Motor neuron (in vitro differentiated cells): ENCODE data around the gene RALY. TPM values are rescaled to one million over a fixed set of nuclear protein-coding genes. Genes with fewer than 3 reads are reported as not detected.

Experiments used
- ATAC-seq, 8 experiments: fragments of 200-7000 bp; cut with Tn5 transposase; replicated peaks in 6 of 8; 2 replicates each; pipeline ENCODE4 v1.8.0; 2021; ENCODE audit warnings: mild to moderate bottlenecking in 8 of 8, moderate library complexity in 8 of 8
- H3K27ac ChIP-seq, 2 donors: fragments of 250-450 bp; sonication (Bioruptor Pico); 2 replicates each; pipeline ENCODE4 v1.9.0; 2021; ENCODE audit warnings: antibody characterized with exemption in 2 of 2, mild to moderate bottlenecking in 2 of 2, moderate library complexity in 1 of 2
- H3K4me1 ChIP-seq, 2 donors: fragments of 250-450 bp; sonication (Bioruptor Pico); replicated peaks in 1 of 2; 2 replicates each; pipeline ENCODE4 v1.6.1; 2021; ENCODE audit warnings: antibody characterized with exemption in 2 of 2, mild to moderate bottlenecking in 2 of 2, moderate library complexity in 1 of 2
- H3K4me3 ChIP-seq, 5 donors: fragments of 250-450 bp; sonication (Bioruptor Pico); 2 replicates each; pipeline ENCODE4 v1.9.0; 2021; ENCODE audit warnings: antibody characterized with exemption in 5 of 5, mild to moderate bottlenecking in 5 of 5, moderate library complexity in 4 of 5
- WGBS, 10 experiments: fragments of 450-650 bp; shearing (Covaris generic); methylation state at CpG; one replicate each; pipeline ENCODE4 v1.0.0; 2022; 5-methylcytosine and 5-hydroxymethylcytosine counted together
- in situ Hi-C, 9 experiments: fragments of 400-800 bp; cut with MboI; loops; one replicate each; pipeline ENCODE4 v1.15.0; 2021; ENCODE audit warnings: low sequenced_read_pairs in 9 of 9, low pct_unique_long_range_greater_than_20kb in 2 of 9; ENCODE audit not compliant: unreplicated experiment in 9 of 9
- total RNA-seq, 8 experiments: library from RNA; unstranded; fragments of 300-600 nt; gene quantifications; 2 replicates each; pipeline versions ENCODE4 v1.2.3 to v1.2.4, GENCODE V29; 2022

RALY gene
- total RNA-seq, result 100 to 1,000 TPM in 2 of 8 experiments, 10 to 100 TPM in 6; 59.8 to 155 (median 76.3) TPM

DNA sequence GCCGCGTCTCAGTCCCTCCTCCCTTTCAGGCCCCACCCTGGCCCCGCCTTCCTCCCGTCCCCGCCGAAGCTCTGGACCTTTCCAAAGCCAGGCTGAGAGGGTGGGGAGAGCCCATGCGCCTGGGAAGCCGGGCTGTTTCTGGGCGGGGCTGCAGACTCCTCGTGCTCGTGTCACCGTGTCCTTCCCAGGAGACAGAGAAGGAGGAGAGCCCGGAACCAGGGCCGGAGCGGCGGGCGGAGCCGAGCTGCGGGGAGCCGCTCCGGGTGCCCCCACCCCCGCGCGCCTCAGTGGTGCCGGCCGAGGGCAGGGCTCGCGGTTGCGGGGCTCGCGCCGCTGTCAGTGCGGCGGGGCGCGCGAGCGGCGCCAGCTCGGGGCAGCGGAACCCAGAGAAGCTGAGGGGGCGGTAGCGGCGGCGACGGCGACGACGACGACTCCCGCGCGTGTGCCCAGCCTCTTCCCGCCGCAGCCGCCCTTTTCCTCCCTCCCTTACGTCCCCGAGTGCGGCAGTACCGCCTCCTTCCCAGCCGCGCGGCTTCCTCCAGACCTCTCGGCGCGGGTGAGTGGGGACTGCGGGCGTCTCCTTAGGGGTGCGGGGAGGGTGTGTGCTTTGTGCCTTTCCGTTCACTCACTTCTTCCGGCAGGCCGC is at the start of gene RALY:
RALY (plus strand) TSS at position 336 of the 646 bp plus-strand sequence. CDS start 78,164 bp downstream, outside the sequence.
- Histone ChIP-seq H3K4me1 (peaks cover 15 to 16% of the 10 kb centered on the region in 2 donors), H3K4me3 (peak within 1 kb of the TSS; percentile 66 to 91 (median 77)), H3K27ac (peak within 1 kb of the TSS; percentile 99 to 100)
- 0% methylated on average over 5 to 10 of the region's 72 CpGs; no CpG with 5 or more reads in 8 of the 10 experiments for WGBS, 10 experiments
- ATAC-seq, result peak; percentile 22 to 75 (median 62)
- in situ Hi-C loops, result no loop called here

DNA sequence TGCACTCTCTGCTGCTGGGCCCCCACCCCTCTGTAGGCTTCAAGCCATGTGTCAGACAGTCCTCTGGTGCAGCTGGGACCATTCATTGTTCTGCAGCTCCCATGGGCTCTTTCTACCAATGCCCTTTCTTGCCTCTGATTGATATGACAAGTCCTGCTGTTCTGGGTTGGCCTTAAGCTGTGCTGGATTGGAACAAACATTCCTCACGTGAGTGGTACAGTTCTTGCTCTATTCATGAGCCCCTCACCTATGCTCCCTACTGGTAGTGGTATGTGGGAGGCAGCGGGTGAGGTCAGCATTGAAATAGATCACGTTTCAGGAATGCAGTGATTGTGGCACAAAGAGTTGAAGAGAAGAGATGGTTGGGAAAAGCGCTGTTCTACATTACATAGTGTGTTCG is 48.8 kb upstream of the RALY start:
- H3K4me3 ChIP-seq, result no peak overlapping the region
- H3K4me1 ChIP-seq, result peaks cover 4 to 5% of the 10 kb centered on the region in 2 donors
- in situ Hi-C loops, result no loop called here
- 40 to 100% (median 73%) methylated on average over 1 to 5 of the region's 5 CpGs; no CpG with 5 or more reads in 3 of the 10 experiments for WGBS, 10 experiments
- no peak overlapping the region for H3K27ac ChIP-seq
- peak in 5 of 8 experiments; percentile 10 to 40 (median 27) for ATAC-seq

DNA sequence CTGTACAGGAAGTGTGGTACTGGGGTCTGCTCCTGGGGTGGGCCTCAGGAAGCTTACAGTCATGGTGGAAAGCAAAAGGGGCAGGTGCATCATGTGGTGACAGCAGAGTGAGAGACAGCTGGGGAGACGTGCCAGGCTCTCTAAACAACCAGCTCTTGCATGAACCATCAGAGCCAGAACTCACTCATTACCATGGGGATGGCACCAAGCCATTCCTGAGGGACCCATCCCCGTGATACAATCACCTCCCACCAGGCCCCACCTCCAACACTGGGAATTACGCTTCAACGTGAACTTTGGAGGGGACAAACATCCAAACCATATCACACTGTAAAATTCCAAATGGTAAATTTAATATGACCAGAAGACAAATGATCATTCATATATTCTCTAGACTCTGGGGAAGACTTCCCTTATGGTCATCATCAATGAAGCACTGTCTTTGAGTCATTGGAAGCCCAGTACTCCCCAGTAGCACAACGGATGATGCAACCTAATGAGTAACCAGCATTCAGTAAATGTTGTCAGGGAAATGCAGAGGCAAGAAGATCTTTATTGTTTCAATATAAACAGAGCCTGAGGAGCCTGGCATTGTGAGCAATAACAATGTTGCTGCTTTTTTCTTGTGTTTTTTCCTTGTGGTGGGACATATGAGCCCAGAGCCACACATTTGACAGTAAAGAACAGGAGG is 48.2 kb upstream of the RALY start:
- WGBS, 10 experiments, result 0 to 100% (median 61%) methylated on average over 1 to 3 of the region's 5 CpGs; no CpG with 5 or more reads in 5 of the 10 experiments
- in situ Hi-C loops, result no loop called here
- no peak overlapping the region for H3K4me3 ChIP-seq
- peaks cover 4 to 5% of the 10 kb centered on the region in 2 donors for H3K4me1 ChIP-seq
- peak in 7 of 8 experiments; percentile 21 to 97 (median 70) for ATAC-seq
- no peak overlapping the region for H3K27ac ChIP-seq

DNA sequence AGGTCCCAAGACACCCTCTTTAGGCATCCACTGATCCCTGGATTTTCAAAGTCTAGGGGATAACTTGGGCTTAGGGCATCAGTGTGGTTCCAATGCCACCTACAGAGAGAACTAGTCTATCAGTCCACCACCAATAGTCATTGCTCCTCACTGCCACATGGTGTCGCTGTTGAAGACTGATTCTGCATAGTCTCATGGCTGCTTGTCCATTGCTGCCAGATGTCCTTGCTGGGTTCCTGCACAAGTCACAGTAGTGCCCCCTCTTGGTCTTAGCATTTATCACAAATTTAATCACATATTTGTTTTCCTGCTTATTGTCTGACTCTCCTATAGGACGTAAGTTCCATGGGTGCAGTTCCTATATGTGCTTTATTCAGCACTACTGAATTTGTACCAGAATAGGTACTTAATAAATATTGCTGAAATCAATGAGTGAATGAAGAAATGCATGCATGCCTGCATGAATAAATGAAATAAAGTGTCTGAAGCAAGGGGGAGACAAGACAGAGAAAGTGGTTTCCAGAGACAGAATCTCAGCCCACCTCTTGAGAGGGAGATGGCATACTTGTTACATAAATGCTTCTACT is 45.9 kb upstream of the RALY start:
- in situ Hi-C loops, result no loop called here
- peaks cover 4 to 5% of the 10 kb centered on the region in 2 donors for H3K4me1 ChIP-seq
- H3K4me3 ChIP-seq, result no peak overlapping the region
- 20 to 92% (median 67%) methylated on average over 1 to 2 of the region's 2 CpGs; no CpG with 5 or more reads in 2 of the 10 experiments for WGBS, 10 experiments
- ATAC-seq, result peak in 3 of 8 experiments; percentile 41 to 60 (median 57)
- no peak overlapping the region for H3K27ac ChIP-seq

DNA sequence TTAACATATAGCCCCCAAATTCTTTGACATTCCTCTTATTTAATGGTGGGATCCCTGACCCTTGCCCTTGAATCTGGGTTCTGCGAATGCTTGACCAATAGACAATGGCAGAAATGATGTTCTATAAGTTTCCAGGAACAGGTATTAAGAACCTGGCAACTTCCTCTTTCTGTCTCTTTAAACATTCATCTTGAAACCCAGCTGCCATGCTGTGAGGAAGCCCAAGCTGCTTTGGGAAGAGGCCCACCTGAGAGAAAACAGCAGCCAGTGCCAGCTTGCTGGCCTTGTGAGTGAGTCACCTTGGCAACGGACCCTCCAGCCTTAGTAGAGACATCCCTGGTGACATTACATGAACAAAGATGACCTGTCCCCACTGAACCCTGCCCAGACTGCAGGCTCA is 45.2 kb upstream of the RALY start:
- no peak for ATAC-seq
- Histone ChIP-seq H3K4me3 (no peak overlapping the region), H3K4me1 (peaks cover 4 to 5% of the 10 kb centered on the region in 2 donors), H3K27ac (no peak overlapping the region)
- in situ Hi-C loops, result no loop called here
- 20 to 100% (median 87%) methylated on average over 1 to 2 of the region's 2 CpGs; no CpG with 5 or more reads in 4 of the 10 experiments for WGBS, 10 experiments

DNA sequence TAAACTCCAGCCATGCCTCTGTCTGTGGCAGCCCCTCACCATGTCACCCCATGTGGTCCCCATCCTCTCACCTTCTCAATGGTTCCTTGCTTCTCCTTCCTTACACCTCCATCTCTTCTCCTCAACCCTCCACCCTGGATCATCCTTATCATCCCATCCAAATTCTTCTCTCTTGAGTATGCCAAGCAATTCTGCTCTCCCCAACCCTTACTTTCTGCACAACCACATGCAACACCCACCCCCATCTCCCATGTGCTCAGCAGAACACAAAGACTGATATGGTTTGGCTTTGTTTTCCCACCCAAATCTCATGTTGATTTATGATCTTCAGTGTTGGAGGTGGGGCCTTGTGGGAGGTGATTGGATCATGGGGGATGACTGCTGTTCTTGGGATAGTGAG is 42.5 kb upstream of the RALY start:
- in situ Hi-C loops, result no loop called here
- ATAC-seq, result no peak
- H3K27ac ChIP-seq, result no peak overlapping the region
- H3K4me1 ChIP-seq, result no peaks in the 10 kb centered on the region
- no peak overlapping the region for H3K4me3 ChIP-seq

DNA sequence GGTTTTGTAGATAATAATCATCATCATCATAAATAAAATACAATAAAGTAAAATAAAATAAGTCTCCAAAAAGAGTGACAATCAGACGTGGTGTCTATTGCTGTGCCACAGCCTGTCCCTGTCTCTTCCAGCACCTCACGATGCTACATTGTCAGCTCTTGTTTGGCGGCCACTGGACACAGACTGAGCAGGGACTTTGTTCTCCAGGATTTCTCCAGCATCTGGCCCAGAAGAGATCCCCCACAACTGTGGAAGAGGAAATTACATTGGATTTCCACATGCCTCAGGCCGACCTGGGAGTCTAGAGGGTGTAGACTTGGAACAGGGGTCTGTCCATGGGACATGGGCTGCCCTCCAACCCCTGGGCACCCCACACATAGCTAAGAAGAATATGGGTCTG is 39.2 kb upstream of the RALY start:
- no peaks in the 10 kb centered on the region for H3K4me1 ChIP-seq
- no peak overlapping the region for H3K27ac ChIP-seq
- WGBS, 10 experiments, result 38 to 65% methylated on average over 2 of the region's 4 CpGs; no CpG with 5 or more reads in 8 of the 10 experiments
- no peak overlapping the region for H3K4me3 ChIP-seq
- in situ Hi-C loops, result no loop called here
- no peak for ATAC-seq

DNA sequence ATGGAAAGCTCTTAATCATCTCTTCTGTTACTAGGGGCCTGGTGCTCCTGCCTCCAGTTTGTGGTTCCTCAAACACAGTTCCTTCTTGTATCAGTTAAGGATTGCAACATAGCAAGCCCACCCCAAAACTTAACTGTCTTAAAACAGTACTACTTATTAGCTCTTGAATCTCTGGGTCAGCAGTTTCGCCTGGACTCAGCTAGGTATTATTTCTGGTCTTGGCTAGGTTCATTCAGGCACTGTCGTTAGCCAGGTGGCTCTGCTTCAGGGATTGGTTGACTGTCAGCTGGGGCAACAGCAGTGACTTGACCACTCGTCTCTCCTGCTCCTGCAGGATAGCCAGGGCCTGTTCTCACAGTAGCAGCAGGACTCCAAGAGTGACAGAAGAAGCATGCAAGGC is 30.0 kb upstream of the RALY start:
- WGBS, 10 experiments, result 29 to 83% (median 62%) methylated on average over 1 to 2 of the region's 3 CpGs; no CpG with 5 or more reads in 4 of the 10 experiments
- ATAC-seq, result no peak
- Histone ChIP-seq H3K4me3 (no peak overlapping the region), H3K4me1 (no peaks in the 10 kb centered on the region), H3K27ac (no peak overlapping the region)
- in situ Hi-C loops, result no loop called here

DNA sequence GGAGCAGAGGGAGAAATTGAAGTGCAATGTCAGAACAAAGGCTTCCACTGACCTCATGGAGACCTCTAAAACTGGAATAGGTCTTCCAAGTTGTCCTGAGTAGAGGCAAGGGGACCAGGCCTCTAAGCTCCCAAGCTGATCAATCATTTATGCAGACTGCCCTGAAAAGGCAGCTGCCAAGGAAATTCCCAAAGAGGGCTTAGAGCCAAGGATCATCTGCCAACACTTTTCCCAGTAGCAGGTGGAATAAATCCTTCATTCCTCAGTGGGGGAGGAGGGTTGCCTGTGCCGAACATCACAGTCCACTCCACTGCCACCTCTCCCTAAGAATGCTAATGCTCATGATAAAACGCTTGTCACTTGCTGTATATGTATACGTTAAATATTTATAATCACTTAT is 29.3 kb upstream of the RALY start:
- ATAC-seq, result no peak
- 50 to 100% (median 80%) methylated on average over 1 to 3 of the region's 3 CpGs; no CpG with 5 or more reads in 3 of the 10 experiments for WGBS, 10 experiments

DNA sequence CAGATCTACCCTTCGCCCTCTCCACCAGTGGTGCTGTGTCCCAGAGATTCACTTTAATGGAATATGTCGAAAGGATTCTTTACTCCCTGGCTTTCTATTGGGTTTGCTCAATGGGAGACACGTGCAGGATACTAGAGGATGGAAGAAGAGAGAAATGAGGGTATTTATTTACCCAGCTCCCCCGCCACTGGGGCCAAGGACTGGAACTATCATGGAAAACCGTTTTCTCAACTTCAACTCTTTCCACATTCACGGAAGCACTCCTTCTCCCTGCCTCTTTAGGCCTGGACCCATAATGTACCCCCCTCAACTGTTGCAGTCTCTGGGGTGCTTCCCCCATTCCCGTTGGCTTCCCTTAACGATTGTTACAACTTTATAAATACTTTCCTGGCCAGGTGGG is 26.6 kb upstream of the RALY start:
- WGBS, 10 experiments, result 10 to 100% (median 80%) methylated on average over 1 to 8 of the region's 8 CpGs; no CpG with 5 or more reads in 1 of the 10 experiments
- ATAC-seq, result no peak
- no peak overlapping the region for H3K27ac ChIP-seq
- in situ Hi-C loops, result no loop called here
- H3K4me3 ChIP-seq, result no peak overlapping the region
- H3K4me1 ChIP-seq, result no peaks in the 10 kb centered on the region

More for the DNA sequence above, 29.3 kb upstream of the RALY start:
- Histone ChIP-seq H3K27ac (no peak overlapping the region), H3K4me3 (no peak overlapping the region), H3K4me1 (no peaks in the 10 kb centered on the region)
- in situ Hi-C loops, result no loop called here

DNA sequence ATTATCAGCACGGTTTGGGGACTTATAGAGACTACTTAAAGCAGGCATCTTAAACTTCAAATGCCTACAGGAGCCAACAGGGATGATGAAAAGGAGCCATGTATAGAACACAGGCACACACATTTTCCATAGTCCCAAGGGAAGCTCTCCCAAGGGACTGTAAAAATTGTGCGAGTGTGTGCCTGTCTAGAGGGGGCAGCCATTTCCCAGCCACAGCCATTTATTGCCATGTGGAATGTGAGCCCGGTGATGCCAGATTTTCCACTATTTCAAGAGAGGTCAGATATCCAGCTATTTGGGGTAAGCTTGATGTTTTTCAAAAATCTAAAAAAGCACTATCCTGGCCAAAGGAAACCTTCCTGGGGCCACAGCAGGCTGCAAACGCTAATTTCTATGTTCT is 24.1 kb upstream of the RALY start:
- in situ Hi-C loops, result no loop called here
- WGBS, 10 experiments, result 20 to 100% (median 73%) methylated on average over 1 to 4 of the region's 4 CpGs; no CpG with 5 or more reads in 2 of the 10 experiments

DNA sequence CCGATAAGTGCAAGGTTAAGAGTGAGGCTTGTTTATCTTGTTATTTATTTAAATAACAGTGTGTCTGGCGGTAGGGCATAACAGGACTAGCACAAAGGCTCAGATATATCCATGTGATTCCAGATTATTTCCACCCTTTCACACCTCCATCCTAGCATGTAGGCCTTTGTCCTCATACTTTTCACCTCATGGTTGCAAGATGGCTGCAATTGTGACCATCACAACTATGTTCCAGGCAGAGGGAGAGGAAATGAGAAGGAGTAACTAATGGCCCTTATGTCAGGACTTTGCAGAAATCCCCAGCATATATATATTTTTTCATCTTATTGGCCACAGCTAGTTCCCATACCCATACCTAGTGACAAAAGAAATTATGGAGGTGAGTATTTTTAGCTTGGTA is 23.5 kb upstream of the RALY start:
- in situ Hi-C loops, result no loop called here
- WGBS, 10 experiments, result 67 to 100% (median 96%) methylated on average over 1 to 2 of the region's 2 CpGs; no CpG with 5 or more reads in 4 of the 10 experiments
- no peak for ATAC-seq
- Histone ChIP-seq H3K27ac (no peak overlapping the region), H3K4me1 (no peaks in the 10 kb centered on the region), H3K4me3 (no peak overlapping the region)

More for the DNA sequence above, 24.1 kb upstream of the RALY start:
- Histone ChIP-seq H3K4me1 (no peaks in the 10 kb centered on the region), H3K4me3 (no peak overlapping the region), H3K27ac (no peak overlapping the region)
- ATAC-seq, result no peak
